Sigmoid colon (tissue), 4 donors: ENCODE results near the gene SLC17A5.
"Not testable (repeated sequence)": the region's sequence is repeated elsewhere in the genome, so short reads cannot be mapped to it uniquely, and the experiment has no call there.

ENCODE experiments used
- EP300 ChIP-seq, 4 donors: sonication (generic); formaldehyde crosslinking; IDR thresholded peaks; one replicate each; pipeline ENCODE4 v1.6.1; 2017; ENCODE audit warnings: antibody characterized with exemption in 4 of 4
- POLR2A ChIP-seq, 2 donors: fragments of 450-650 bp; IDR thresholded peaks; one replicate each; pipeline ENCODE4 v1.6.1; 2016; ENCODE audit warnings: antibody characterized with exemption in 2 of 2, mild to moderate bottlenecking in 2 of 2, moderate library complexity in 2 of 2
- POLR2AphosphoS5 ChIP-seq, 4 donors: sonication (generic); formaldehyde crosslinking; IDR thresholded peaks; one replicate each; pipeline ENCODE4 v1.6.1; 2017; ENCODE audit warnings: antibody characterized with exemption in 4 of 4
- TF ChIP-seq, protein P1 (sequence below), 4 experiments: fragments of 450-650 bp in 3 of 4; fragments of 200-600 bp in 1 of 4; IDR thresholded peaks; one replicate each; pipeline ENCODE4 v1.5.1; 2016 to 2019; ENCODE audit warnings: antibody characterized with exemption in 4 of 4, mild to moderate bottlenecking in 3 of 4, moderate library complexity in 2 of 4

GRCh38 chr6:73555380-73555949, 98.3 kb downstream of the SLC17A5 start:
- TF ChIP-seq, protein P1, sequence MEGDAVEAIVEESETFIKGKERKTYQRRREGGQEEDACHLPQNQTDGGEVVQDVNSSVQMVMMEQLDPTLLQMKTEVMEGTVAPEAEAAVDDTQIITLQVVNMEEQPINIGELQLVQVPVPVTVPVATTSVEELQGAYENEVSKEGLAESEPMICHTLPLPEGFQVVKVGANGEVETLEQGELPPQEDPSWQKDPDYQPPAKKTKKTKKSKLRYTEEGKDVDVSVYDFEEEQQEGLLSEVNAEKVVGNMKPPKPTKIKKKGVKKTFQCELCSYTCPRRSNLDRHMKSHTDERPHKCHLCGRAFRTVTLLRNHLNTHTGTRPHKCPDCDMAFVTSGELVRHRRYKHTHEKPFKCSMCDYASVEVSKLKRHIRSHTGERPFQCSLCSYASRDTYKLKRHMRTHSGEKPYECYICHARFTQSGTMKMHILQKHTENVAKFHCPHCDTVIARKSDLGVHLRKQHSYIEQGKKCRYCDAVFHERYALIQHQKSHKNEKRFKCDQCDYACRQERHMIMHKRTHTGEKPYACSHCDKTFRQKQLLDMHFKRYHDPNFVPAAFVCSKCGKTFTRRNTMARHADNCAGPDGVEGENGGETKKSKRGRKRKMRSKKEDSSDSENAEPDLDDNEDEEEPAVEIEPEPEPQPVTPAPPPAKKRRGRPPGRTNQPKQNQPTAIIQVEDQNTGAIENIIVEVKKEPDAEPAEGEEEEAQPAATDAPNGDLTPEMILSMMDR (IDR thresholded peaks at IDR 0.05), result not testable (repeated sequence)
- not testable (repeated sequence) for TF ChIP-seq EP300, POLR2A, POLR2AphosphoS5 (IDR thresholded peaks at IDR 0.05)
